GM23338 (cell line): ENCODE measurements around the gene BTN2A1. TPM values are rescaled to one million over a fixed set of nuclear protein-coding genes. Genes with fewer than 3 reads are reported as not detected.
"Not testable (repeated sequence)": the region's sequence is repeated elsewhere in the genome, so short reads cannot be mapped to it uniquely, and the experiment has no call there.

ENCODE experiments used
- ATAC-seq: fragments of 200-7000 bp; cut with Tn5 transposase; 3 replicates; pipeline ENCODE4 v1.9.1; 2020
- DNase-seq: peaks from one replicate; pipeline ENCODE4 v3.0.0-alpha.2; 2015; ENCODE audit warnings: low spot score
- H2AFZ ChIP-seq: fragments of 200-600 bp; sonication (generic); 2 replicates; pipeline ENCODE4 v1.8.0; 2016; ENCODE audit warnings: antibody characterized with exemption, mild to moderate bottlenecking, moderate library complexity
- H3F3A ChIP-seq: fragments of 200-600 bp; sonication (generic); replicated peaks from 2 replicates; pipeline ENCODE4 v1.8.0; 2017; ENCODE audit warnings: antibody characterized with exemption, mixed run types, low read depth
- H3K27ac ChIP-seq: fragments of 200-600 bp; sonication (generic); 2 replicates; pipeline ENCODE4 v1.6.1; 2016; ENCODE audit warnings: low read depth
- H3K27me3 ChIP-seq: fragments of 200-600 bp; sonication (generic); 2 replicates; pipeline ENCODE4 v1.8.0; 2016; ENCODE audit warnings: mild to moderate bottlenecking, mixed run types, moderate library complexity; ENCODE audit not compliant: insufficient read depth
- H3K36me3 ChIP-seq: fragments of 200-600 bp; sonication (generic); 2 replicates; pipeline ENCODE4 v1.8.0; 2016; ENCODE audit warnings: mild to moderate bottlenecking; ENCODE audit not compliant: insufficient read depth
- H3K4me1 ChIP-seq: fragments of 200-600 bp; sonication (generic); 2 replicates; pipeline ENCODE4 v1.8.0; 2016; ENCODE audit warnings: mild to moderate bottlenecking, moderate library complexity; ENCODE audit not compliant: insufficient read depth
- H3K4me2 ChIP-seq: fragments of 200-600 bp; sonication (generic); 2 replicates; pipeline ENCODE4 v1.7.1; 2017; ENCODE audit warnings: mixed run types
- H3K4me3 ChIP-seq: fragments of 200-600 bp; sonication (generic); 2 replicates; pipeline ENCODE4 v1.6.1; 2016; ENCODE audit warnings: mixed run types
- H3K79me2 ChIP-seq: fragments of 200-600 bp; sonication (generic); replicated peaks from 2 replicates; pipeline ENCODE4 v1.8.0; 2017; ENCODE audit warnings: mild to moderate bottlenecking; ENCODE audit not compliant: insufficient read depth
- H3K9me2 ChIP-seq: fragments of 200-600 bp; sonication (generic); 2 replicates; pipeline ENCODE4 v1.8.0; 2017; ENCODE audit not compliant: insufficient read depth
- H4K20me1 ChIP-seq: fragments of 200-600 bp; sonication (generic); replicated peaks from 2 replicates; pipeline ENCODE4 v1.8.0; 2017; ENCODE audit warnings: mild to moderate bottlenecking; ENCODE audit not compliant: insufficient read depth
- H3K27ac Mint-ChIP-seq: 2 replicates; pipeline ENCODE4 v1.8.0; 2020; ENCODE audit warnings: inconsistent platforms, mild to moderate bottlenecking, moderate library complexity, mixed read lengths
- H3K27me3 Mint-ChIP-seq: 3 replicates; pipeline ENCODE4 v1.8.0; 2022; ENCODE audit warnings: low read depth, mild to moderate bottlenecking, moderate library complexity, mixed read lengths, inconsistent platforms; ENCODE audit not compliant: insufficient read depth, poor library complexity
- H3K36me3 Mint-ChIP-seq: 3 replicates; pipeline ENCODE4 v1.8.0; 2021; ENCODE audit warnings: low read depth, mild to moderate bottlenecking, inconsistent platforms, moderate library complexity, mixed read lengths
- H3K4me1 Mint-ChIP-seq: 3 replicates; pipeline ENCODE4 v1.8.0; 2020; ENCODE audit warnings: mild to moderate bottlenecking, inconsistent platforms, mixed read lengths
- H3K4me3 Mint-ChIP-seq: 3 replicates; pipeline ENCODE4 v1.8.0; 2021; ENCODE audit warnings: moderate library complexity, mild to moderate bottlenecking, inconsistent platforms, mixed read lengths
- H3K9me3 Mint-ChIP-seq: 3 replicates; pipeline ENCODE4 v1.8.0; 2020; ENCODE audit warnings: moderate library complexity, mild to moderate bottlenecking, inconsistent platforms, mixed read lengths
- CREB1 ChIP-seq: fragments of 250-450 bp; sonication (Bioruptor Pico); IDR thresholded peaks from 2 replicates; pipeline ENCODE4 v1.5.0; 2020; ENCODE audit warnings: low read depth, mild to moderate bottlenecking, moderate library complexity
- EZH2 ChIP-seq: fragments of 200-600 bp; sonication (generic); IDR thresholded peaks from one replicate; pipeline ENCODE4 v1.8.0; 2017; ENCODE audit warnings: antibody characterized with exemption, mild to moderate bottlenecking, low read depth; ENCODE audit not compliant: unreplicated experiment
- EZH2phosphoT487 ChIP-seq: fragments of 200-600 bp; sonication (generic); IDR thresholded peaks from one replicate; pipeline ENCODE4 v1.8.1; 2018; ENCODE audit warnings: antibody characterized with exemption; ENCODE audit not compliant: unreplicated experiment
- JUNB ChIP-seq: IDR thresholded peaks from one replicate; pipeline ENCODE4 v1.6.1; 2016; ENCODE audit warnings: antibody characterized with exemption; ENCODE audit not compliant: unreplicated experiment
- NANOG ChIP-seq: IDR thresholded peaks from 2 replicates; pipeline ENCODE4 v1.6.1; 2016; ENCODE audit warnings: antibody characterized with exemption, borderline replicate concordance
- POLR2AphosphoS5 ChIP-seq: IDR thresholded peaks from 2 replicates; pipeline ENCODE4 v1.6.1; 2016; ENCODE audit warnings: antibody characterized with exemption, low read depth
- STAT1 ChIP-seq: IDR thresholded peaks from one replicate; pipeline ENCODE4 v1.6.1; 2016; ENCODE audit warnings: antibody characterized with exemption; ENCODE audit not compliant: unreplicated experiment
- ZNF114 ChIP-seq: fragments of 250-450 bp; sonication (Bioruptor Pico); IDR thresholded peaks from 2 replicates; pipeline ENCODE4 v1.5.0; 2020; ENCODE audit warnings: mild to moderate bottlenecking, moderate library complexity
- ZNF331 ChIP-seq: fragments of 250-450 bp; sonication (Bioruptor Pico); IDR thresholded peaks from 2 replicates; pipeline ENCODE4 v1.5.0; 2020; ENCODE audit warnings: low read depth, mild to moderate bottlenecking, moderate library complexity
- polyA plus RNA-seq: library from polyadenylated mRNA; unstranded; fragments of >200 nt; fragmentation: Nextera tagmentation; extraction: Ambion mirVana; gene quantifications from 2 replicates; pipeline ENCODE4 v1.2.1, GENCODE V29; 2016
- total RNA-seq: library from RNA; depleted of rRNA; stranded (reverse); fragments of >200 nt; shearing (Covaris generic); gene quantifications from 2 replicates; pipeline ENCODE4 v1.2.3, GENCODE V29; 2014
- TF ChIP-seq, protein P1 (sequence below): IDR thresholded peaks from one replicate; pipeline ENCODE4 v1.6.1; 2018; ENCODE audit warnings: antibody characterized with exemption; ENCODE audit not compliant: unreplicated experiment
- TF ChIP-seq, protein P2 (sequence below): IDR thresholded peaks from 2 replicates; pipeline ENCODE4 v1.6.1; 2016; ENCODE audit warnings: antibody characterized with exemption

BTN2A1 gene
- total and polyA plus RNA-seq, 2 experiments from 2014 or later: 6.3 to 7.0 TPM

DNA sequence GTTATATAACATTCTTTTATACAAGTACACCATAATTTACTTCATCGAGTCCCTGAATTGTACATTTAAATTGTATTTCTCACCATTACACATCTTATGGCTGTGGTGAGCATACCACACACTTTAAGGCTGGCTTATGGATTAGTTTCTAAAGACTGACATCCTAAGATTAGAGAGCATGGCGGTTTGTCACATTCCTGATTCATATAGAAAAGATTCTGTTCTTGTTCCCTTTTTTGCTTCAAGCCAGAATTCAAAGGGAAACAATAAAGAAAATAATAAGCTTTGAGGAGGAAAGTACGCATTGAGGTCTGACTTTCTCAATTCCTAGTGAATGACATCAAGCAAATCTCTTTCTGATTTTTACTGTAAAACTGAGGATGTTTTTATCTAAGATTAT is 44.9 kb downstream of the BTN2A1 start (continued):
- TF ChIP-seq, protein P1, sequence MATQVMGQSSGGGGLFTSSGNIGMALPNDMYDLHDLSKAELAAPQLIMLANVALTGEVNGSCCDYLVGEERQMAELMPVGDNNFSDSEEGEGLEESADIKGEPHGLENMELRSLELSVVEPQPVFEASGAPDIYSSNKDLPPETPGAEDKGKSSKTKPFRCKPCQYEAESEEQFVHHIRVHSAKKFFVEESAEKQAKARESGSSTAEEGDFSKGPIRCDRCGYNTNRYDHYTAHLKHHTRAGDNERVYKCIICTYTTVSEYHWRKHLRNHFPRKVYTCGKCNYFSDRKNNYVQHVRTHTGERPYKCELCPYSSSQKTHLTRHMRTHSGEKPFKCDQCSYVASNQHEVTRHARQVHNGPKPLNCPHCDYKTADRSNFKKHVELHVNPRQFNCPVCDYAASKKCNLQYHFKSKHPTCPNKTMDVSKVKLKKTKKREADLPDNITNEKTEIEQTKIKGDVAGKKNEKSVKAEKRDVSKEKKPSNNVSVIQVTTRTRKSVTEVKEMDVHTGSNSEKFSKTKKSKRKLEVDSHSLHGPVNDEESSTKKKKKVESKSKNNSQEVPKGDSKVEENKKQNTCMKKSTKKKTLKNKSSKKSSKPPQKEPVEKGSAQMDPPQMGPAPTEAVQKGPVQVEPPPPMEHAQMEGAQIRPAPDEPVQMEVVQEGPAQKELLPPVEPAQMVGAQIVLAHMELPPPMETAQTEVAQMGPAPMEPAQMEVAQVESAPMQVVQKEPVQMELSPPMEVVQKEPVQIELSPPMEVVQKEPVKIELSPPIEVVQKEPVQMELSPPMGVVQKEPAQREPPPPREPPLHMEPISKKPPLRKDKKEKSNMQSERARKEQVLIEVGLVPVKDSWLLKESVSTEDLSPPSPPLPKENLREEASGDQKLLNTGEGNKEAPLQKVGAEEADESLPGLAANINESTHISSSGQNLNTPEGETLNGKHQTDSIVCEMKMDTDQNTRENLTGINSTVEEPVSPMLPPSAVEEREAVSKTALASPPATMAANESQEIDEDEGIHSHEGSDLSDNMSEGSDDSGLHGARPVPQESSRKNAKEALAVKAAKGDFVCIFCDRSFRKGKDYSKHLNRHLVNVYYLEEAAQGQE: no peak
- TF ChIP-seq NANOG (no peak), STAT1 (no peak), EZH2phosphoT487 (no peak), ZNF331 (CRISPR knock-in tag) (no peak), CREB1 (CRISPR knock-in tag) (no peak), JUNB (no peak)

DNA sequence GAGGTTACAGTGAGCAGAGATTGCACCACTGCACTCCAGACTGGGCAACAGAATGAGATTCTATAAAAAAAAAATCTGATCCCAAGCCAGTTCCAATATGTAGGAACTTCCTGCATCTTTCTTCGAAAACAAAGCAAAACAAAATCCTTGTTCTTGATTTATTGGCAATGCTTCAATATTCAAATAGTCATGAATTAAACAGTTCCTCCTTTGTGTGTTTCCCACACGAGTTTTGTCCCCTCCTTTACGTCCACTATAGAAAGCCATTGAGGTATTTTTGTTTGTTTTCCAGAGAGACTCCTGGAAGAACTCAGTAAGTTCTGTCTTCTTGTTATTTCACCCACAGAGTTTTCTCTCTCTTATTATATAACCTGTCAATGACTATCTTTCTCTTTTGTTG is 49.9 kb downstream of the BTN2A1 start:
- no peaks in the 10 kb centered on the region for H3K4me1 ChIP-seq
- no peaks in the 10 kb centered on the region for H3K9me2 ChIP-seq
- H3K79me2 ChIP-seq: no peaks in the 10 kb centered on the region
- H3K4me2 ChIP-seq: no peak overlapping the region
- DNase-seq (no peak), ATAC-seq (no peak)
- Mint-ChIP-seq H3K9me3 (no peaks in the 10 kb centered on the region; the same call in 2 of the 3 replicates), H3K4me3 (no peak overlapping the region), H3K36me3 (no peaks in the 10 kb centered on the region), H3K27me3 (peaks cover 6% of the 10 kb centered on the region), H3K4me1 (no peaks in the 10 kb centered on the region), H3K27ac (no peak overlapping the region)
- no peaks in the 10 kb centered on the region for H3F3A ChIP-seq
- H3K27ac ChIP-seq: no peak overlapping the region
- H4K20me1 ChIP-seq: no peaks in the 10 kb centered on the region
- H3K27me3 ChIP-seq: peaks cover 19% of the 10 kb centered on the region
- no peak overlapping the region for H3K4me3 ChIP-seq
- H2AFZ ChIP-seq: no peak overlapping the region
- TF ChIP-seq JUNB (no peak), ZNF331 (CRISPR knock-in tag) (no peak), EZH2 (no peak), STAT1 (no peak), CREB1 (CRISPR knock-in tag) (no peak), ZNF114 (CRISPR knock-in tag) (no peak), NANOG (no peak), POLR2AphosphoS5 (no peak)
- TF ChIP-seq, protein P2, sequence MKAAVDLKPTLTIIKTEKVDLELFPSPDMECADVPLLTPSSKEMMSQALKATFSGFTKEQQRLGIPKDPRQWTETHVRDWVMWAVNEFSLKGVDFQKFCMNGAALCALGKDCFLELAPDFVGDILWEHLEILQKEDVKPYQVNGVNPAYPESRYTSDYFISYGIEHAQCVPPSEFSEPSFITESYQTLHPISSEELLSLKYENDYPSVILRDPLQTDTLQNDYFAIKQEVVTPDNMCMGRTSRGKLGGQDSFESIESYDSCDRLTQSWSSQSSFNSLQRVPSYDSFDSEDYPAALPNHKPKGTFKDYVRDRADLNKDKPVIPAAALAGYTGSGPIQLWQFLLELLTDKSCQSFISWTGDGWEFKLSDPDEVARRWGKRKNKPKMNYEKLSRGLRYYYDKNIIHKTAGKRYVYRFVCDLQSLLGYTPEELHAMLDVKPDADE: no peak
- TF ChIP-seq, protein P1: no peak
- no peaks in the 10 kb centered on the region for H3K36me3 ChIP-seq

DNA sequence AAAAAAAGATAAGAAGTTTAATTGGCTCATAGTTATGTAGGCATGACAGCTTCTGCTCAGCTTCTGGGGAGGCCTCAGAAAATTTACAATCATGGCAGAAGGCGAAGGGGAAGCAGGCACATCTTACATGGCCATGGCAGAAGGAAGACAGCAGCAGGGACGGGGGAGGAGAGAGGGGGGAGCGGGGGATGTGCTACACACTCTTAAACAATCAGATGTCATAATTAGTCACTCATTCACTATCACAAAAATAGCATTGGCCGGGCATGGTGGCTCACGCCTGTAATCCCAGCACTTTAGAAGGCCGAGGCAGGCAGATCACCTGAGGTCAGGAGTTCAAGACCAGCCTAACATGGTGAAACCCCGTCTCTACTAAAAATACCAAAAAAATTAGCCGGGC is 53.3 kb downstream of the BTN2A1 start:
- not testable (repeated sequence) for H3K9me2 ChIP-seq, H3F3A ChIP-seq, H4K20me1 ChIP-seq, H3K27ac ChIP-seq, DNase-seq, H3K36me3 Mint-ChIP-seq, H3K79me2 ChIP-seq, ATAC-seq, H3K4me3 ChIP-seq, H3K27ac Mint-ChIP-seq, H3K27me3 Mint-ChIP-seq, H3K36me3 ChIP-seq, H3K4me2 ChIP-seq, H2AFZ ChIP-seq, H3K4me3 Mint-ChIP-seq, H3K27me3 ChIP-seq, H3K9me3 Mint-ChIP-seq, H3K4me1 ChIP-seq, H3K4me1 Mint-ChIP-seq
